ENCODE results near the gene MMADHC. TPM values are rescaled to one million over a fixed set of nuclear protein-coding genes. Genes with fewer than 3 reads are reported as not detected.

Gene MMADHC
- total RNA-seq, 6 donors from 2014 or later, result 21.1 to 80.9 (median 68.9) TPM

DNA sequence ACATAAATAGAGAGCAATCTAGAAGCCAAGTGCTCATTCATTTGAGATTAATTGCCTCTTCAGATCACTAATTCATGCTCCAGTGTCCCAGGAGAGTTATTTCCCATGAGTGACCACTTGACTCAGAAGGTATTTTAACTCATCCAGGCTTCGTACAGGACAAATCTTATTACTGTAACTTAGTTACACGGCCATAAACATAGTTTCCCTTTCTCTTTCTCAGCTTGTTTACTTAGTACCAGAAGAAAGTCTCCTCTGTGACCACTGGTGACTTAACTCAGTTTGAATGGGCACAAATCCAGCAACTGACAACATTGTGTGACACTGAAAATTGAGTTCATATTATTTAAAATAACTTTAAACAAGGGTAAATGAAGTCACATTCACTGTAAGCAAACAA is 25.3 kb downstream of the MMADHC start:
- no peak overlapping the region for H3K4me3 ChIP-seq
- peak in 1 of 2 donors; percentile 16 for ATAC-seq (ENCODE audit: low FRiP score in 2 of 2)
- no peak for DNase-seq
- 18 to 31% methylated on average over 2 of the region's 2 CpGs for WGBS, 2 donors
- no peak for TF ChIP-seq EP300 (IDR thresholded peaks at IDR 0.05)
- TF ChIP-seq POLR2A (IDR thresholded peaks at IDR 0.05), result no peak
- no peak for TF ChIP-seq POLR2AphosphoS5 (IDR thresholded peaks at IDR 0.05)
- TF ChIP-seq, protein P1, sequence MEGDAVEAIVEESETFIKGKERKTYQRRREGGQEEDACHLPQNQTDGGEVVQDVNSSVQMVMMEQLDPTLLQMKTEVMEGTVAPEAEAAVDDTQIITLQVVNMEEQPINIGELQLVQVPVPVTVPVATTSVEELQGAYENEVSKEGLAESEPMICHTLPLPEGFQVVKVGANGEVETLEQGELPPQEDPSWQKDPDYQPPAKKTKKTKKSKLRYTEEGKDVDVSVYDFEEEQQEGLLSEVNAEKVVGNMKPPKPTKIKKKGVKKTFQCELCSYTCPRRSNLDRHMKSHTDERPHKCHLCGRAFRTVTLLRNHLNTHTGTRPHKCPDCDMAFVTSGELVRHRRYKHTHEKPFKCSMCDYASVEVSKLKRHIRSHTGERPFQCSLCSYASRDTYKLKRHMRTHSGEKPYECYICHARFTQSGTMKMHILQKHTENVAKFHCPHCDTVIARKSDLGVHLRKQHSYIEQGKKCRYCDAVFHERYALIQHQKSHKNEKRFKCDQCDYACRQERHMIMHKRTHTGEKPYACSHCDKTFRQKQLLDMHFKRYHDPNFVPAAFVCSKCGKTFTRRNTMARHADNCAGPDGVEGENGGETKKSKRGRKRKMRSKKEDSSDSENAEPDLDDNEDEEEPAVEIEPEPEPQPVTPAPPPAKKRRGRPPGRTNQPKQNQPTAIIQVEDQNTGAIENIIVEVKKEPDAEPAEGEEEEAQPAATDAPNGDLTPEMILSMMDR (IDR thresholded peaks at IDR 0.05), result no peak
- H3K27me3 ChIP-seq, result no peaks in the 10 kb centered on the region
- no peak overlapping the region for H3K27ac ChIP-seq
- H3K9me3 ChIP-seq, result no peaks in the 10 kb centered on the region
- peaks cover 0 to 14% (median 8%) of the 10 kb centered on the region in 4 donors for H3K4me1 ChIP-seq
- H3K36me3 ChIP-seq, result peaks cover 0 to 22% (median 0%) of the 10 kb centered on the region in 4 donors

DNA sequence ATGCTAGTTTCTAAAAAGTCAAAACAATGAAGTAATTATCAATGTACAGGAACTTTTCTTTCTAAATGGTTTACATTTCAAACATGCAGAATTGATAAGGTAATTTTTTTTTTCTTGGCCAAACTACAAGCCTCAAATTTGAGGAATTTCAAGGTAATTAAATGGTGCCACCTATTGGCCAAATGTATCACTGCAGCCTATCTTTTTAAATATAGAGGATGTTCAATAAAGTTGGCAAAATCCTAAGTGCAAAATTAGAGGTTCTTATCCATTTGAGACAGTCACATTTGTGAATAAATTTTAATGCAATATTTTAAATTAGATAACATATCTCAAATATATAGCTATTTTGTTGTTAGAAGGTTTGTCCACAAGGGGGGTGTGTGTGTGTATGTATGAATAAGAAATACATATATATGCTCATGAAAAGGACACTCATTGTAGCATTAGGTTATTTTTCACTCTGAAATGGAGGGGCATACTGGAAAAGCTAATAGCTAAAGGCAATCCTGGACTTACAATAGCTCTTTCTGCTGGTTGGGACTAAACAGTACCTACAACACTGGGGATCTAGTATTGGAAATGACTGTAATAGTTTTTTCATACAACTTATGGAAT is 26.2 kb downstream of the MMADHC start:
- H3K27me3 ChIP-seq, result no peaks in the 10 kb centered on the region
- no peak overlapping the region for H3K27ac ChIP-seq
- no peak overlapping the region for H3K4me3 ChIP-seq
- DNase-seq (no peak), ATAC-seq (ENCODE audit: low FRiP score in 2 of 2) (no peak)
- TF ChIP-seq POLR2A (IDR thresholded peaks at IDR 0.05) (no peak), EP300 (IDR thresholded peaks at IDR 0.05) (no peak), POLR2AphosphoS5 (IDR thresholded peaks at IDR 0.05) (no peak)
- TF ChIP-seq, protein P1 (IDR thresholded peaks at IDR 0.05), result peak; percentile 62 to 87 (median 78)
- H3K36me3 ChIP-seq, result peaks cover 0 to 13% (median 0%) of the 10 kb centered on the region in 4 donors
- H3K9me3 ChIP-seq, result no peaks in the 10 kb centered on the region
- peaks cover 0 to 14% (median 8%) of the 10 kb centered on the region in 4 donors for H3K4me1 ChIP-seq

DNA sequence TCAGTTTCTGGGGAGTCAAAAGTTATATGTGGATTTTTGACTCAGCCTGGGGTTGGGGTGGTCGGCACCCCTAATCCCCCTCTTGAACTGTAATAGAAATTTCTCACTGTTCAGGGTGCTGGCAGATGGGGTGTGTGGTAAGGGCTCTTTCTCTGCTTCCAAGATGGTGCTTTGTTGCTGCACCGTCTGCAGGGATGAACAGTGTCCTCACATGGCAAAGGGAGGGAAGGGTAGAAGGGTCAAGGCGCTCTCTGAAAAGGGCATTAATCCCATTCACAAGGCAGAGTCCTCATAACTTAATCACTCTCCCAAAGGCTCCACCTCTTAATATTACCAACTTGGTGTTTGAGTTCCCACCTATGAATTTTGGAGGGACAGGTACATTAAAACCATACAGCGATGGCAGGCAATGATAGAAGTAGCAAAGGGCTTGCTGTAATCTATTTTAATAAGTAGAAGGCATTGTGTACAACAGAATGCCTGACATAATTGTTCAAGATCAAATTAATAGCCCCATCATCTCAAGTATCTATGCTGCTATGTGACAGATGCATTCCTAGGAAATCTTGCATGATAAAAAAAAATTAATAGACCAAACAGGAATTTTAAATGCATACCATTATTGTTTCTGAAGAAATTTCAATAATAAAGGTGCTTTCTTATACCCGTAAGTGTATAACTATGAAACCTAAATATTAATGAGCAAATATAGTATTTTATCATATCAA is 28.1 kb downstream of the MMADHC start:
- Histone ChIP-seq H3K9me3 (no peaks in the 10 kb centered on the region), H3K4me1 (peaks cover 0 to 14% (median 8%) of the 10 kb centered on the region in 4 donors), H3K27me3 (no peaks in the 10 kb centered on the region), H3K36me3 (no peaks in the 10 kb centered on the region), H3K27ac (no peak overlapping the region), H3K4me3 (no peak overlapping the region)
- no peak for DNase-seq
- ATAC-seq (ENCODE audit: low FRiP score in 2 of 2), result no peak
- TF ChIP-seq POLR2A (IDR thresholded peaks at IDR 0.05), result no peak
- no peak for TF ChIP-seq POLR2AphosphoS5 (IDR thresholded peaks at IDR 0.05)
- TF ChIP-seq, protein P1 (IDR thresholded peaks at IDR 0.05), result no peak
- TF ChIP-seq EP300 (IDR thresholded peaks at IDR 0.05), result no peak
- WGBS, 2 donors, result 85 to 97% methylated on average over 5 of the region's 5 CpGs

DNA sequence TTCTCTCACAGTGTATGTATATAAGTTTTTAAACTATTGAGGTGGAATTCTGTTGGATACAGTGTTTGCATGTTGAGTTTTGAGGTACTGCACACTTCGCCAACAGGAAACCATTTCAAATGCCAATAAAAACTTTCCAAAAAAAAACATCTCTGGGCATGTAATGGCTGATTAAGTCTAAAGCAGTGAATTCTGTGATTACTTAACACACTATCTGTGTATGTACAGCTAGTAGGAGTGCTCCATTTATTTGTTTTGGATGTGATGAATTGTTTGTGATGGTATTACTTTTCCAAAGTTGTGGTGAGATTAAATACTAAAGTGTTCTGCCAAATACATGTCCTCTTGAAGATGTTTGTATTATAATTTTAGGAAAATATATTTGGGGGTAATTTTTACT is 31.1 kb downstream of the MMADHC start:
- no peaks in the 10 kb centered on the region for H3K36me3 ChIP-seq

More for the DNA sequence above, 31.1 kb downstream of the MMADHC start:
- Histone ChIP-seq H3K4me3 (no peak overlapping the region), H3K9me3 (no peaks in the 10 kb centered on the region), H3K4me1 (peaks cover 0 to 4% (median 0%) of the 10 kb centered on the region in 4 donors), H3K27me3 (no peaks in the 10 kb centered on the region), H3K27ac (no peak overlapping the region)
- WGBS, 2 donors, result 71 to 76% methylated on average over 1 of the region's 1 CpG
- no peak for ATAC-seq (ENCODE audit: low FRiP score in 2 of 2)
- DNase-seq, result no peak
- TF ChIP-seq, protein P1 (IDR thresholded peaks at IDR 0.05), result no peak
- TF ChIP-seq POLR2A (IDR thresholded peaks at IDR 0.05) (no peak), POLR2AphosphoS5 (IDR thresholded peaks at IDR 0.05) (no peak), EP300 (IDR thresholded peaks at IDR 0.05) (no peak)
